HG03442 (cell line): ENCODE measurements around the gene LSM2.

Experiments used
- ATAC-seq: cut with Tn5 transposase; IDR thresholded peaks from one replicate; pipeline ENCODE4 v1.9.1; 2021; ENCODE audit warnings: mild to moderate bottlenecking, moderate library complexity; ENCODE audit not compliant: unreplicated experiment

LSM2 gene

GRCh38 chr6:31777667-31778050 lies 29.1 kb downstream of the LSM2 start:
- no peak for ATAC-seq

GRCh38 chr6:31776989-31777666 lies 29.6 kb downstream of the LSM2 start, which contains the start of gene VWA7:
VWA7 (minus strand) TSS chr6:31777328; CDS start chr6:31776779, 549 bp downstream.
- peak; percentile 74 for ATAC-seq

GRCh38 chr6:31776485-31776988 lies 30.2 kb downstream of the LSM2 start:
- ATAC-seq: no peak

- ATAC-seq: no peak
Measured at GRCh38 chr6:31775633-31776484, 30.9 kb downstream of the LSM2 start.

GRCh38 chr6:31775184-31775583 lies 31.6 kb downstream of the LSM2 start:
- no peak for ATAC-seq

GRCh38 chr6:31771992-31772358 lies 34.8 kb downstream of the LSM2 start:
- no peak for ATAC-seq

GRCh38 chr6:31770860-31771259 lies 35.9 kb downstream of the LSM2 start:
- ATAC-seq: no peak

- ATAC-seq: no peak
Measured at GRCh38 chr6:31769684-31770371, 36.9 kb downstream of the LSM2 start.

- ATAC-seq: no peak
Measured at GRCh38 chr6:31768363-31769257, 38.2 kb downstream of the LSM2 start.

GRCh38 chr6:31767096-31767645 lies 39.6 kb downstream of the LSM2 start:
- no peak for ATAC-seq

- ATAC-seq: no peak
Measured at GRCh38 chr6:31765910-31766794, 40.6 kb downstream of the LSM2 start.

GRCh38 chr6:31765559-31765909 lies 41.2 kb downstream of the LSM2 start:
- ATAC-seq: no peak

- no peak for ATAC-seq
Measured at GRCh38 chr6:31764198-31764597, 42.6 kb downstream of the LSM2 start.

- no peak for ATAC-seq
Measured at GRCh38 chr6:31763619-31763940, 43.2 kb downstream of the LSM2 start.

- ATAC-seq: no peak
Measured at GRCh38 chr6:31762878-31763618, 43.7 kb downstream of the LSM2 start.

- ATAC-seq: no peak
Measured at GRCh38 chr6:31762356-31762755, 44.4 kb downstream of the LSM2 start, which contains the start of gene SAPCD1. SAPCD1 (plus strand) TSS chr6:31762656; CDS start chr6:31763055, 399 bp downstream.

- no peak for ATAC-seq
Measured at GRCh38 chr6:31761343-31761742, 45.4 kb downstream of the LSM2 start.

- ATAC-seq: no peak
Measured at GRCh38 chr6:31760790-31761189, 46.0 kb downstream of the LSM2 start.

- ATAC-seq: no peak
Measured at GRCh38 chr6:31758281-31758680, 48.5 kb downstream of the LSM2 start.
